GM12878 (cell line): ENCODE measurements around the gene TSHZ3. TPM values are rescaled to one million over a fixed set of nuclear protein-coding genes. Genes with fewer than 3 reads are reported as not detected.

Experiments used
- ATAC-seq: fragments of 200-7000 bp; cut with Tn5 transposase; 3 replicates; pipeline ENCODE4 v1.9.1; 2020; ENCODE audit warnings: mild to moderate bottlenecking, moderate library complexity
- BruUV-seq: library from RNA; stranded (reverse); fragments of 400-500 nt; replicated peaks from 2 replicates; lab custom pipeline; 2021; lab: Mats Ljungman, UMichigan
- CTCF ChIA-PET: fragments of 300-600 bp; sonication (Branson Sonifier 250); formaldehyde crosslinking; extraction: SDS; loops from one replicate; lab custom pipeline; 2021; ENCODE audit warnings: inconsistent platforms; lab: Yijun Ruan, JAX
- POLR2A ChIA-PET: fragments of 350-600 bp; formaldehyde crosslinking; extraction: SDS; loops from one replicate; lab custom pipeline; 2021; ENCODE audit warnings: inconsistent platforms; lab: Charles Lee
- RAD21 ChIA-PET: fragments of 300-600 bp; sonication (Branson Sonifier 250); formaldehyde crosslinking; loops from one replicate; lab custom pipeline; 2023; ENCODE audit warnings: antibody characterized with exemption; ENCODE audit not compliant: unreplicated experiment; lab: Charles Lee
- SMC1A ChIA-PET: fragments of 300-600 bp; sonication (Branson Sonifier 250); formaldehyde crosslinking; loops from one replicate; lab custom pipeline; 2023; ENCODE audit not compliant: unreplicated experiment, uncharacterized antibody; lab: Charles Lee
- DNase-seq: peaks from one replicate; pipeline ENCODE4 v3.0.0-alpha.2; 2011; ENCODE audit warnings: low read depth, low spot score
- FAIRE-seq: peaks from 3 replicates; lab custom pipeline; 2011; peaks lifted over from hg19 to GRCh38; lab: Jason Lieb, UNC
- H2AFZ ChIP-seq: 2 replicates; pipeline ENCODE4 v1.6.0; 2011; ENCODE audit warnings: low read depth, low read length, control low read depth; ENCODE audit not compliant: control insufficient read depth
- H3K27ac ChIP-seq: 2 replicates; pipeline ENCODE4 v1.5.1; 2011; ENCODE audit warnings: control low read depth; ENCODE audit not compliant: control insufficient read depth, insufficient read depth
- H3K27me3 ChIP-seq, 2 experiments: replicated peaks in 1 of 2; 2 replicates each; pipeline versions ENCODE4 v1.6.0 to v1.6.1; 2011; ENCODE audit warnings: low read length in 1 of 2; ENCODE audit not compliant: control insufficient read depth in 2 of 2, insufficient read depth in 2 of 2
- H3K36me3 ChIP-seq, 2 experiments: 2 replicates each; pipeline ENCODE4 v1.5.1; 2011; ENCODE audit warnings: low read length in 1 of 2; ENCODE audit not compliant: control insufficient read depth in 2 of 2, insufficient read depth in 2 of 2
- H3K4me1 ChIP-seq: 2 replicates; pipeline ENCODE4 v1.6.1; 2011; ENCODE audit warnings: mild to moderate bottlenecking, low read length, moderate library complexity, mixed read lengths; ENCODE audit not compliant: control insufficient read depth, insufficient read depth
- H3K4me2 ChIP-seq: 2 replicates; pipeline ENCODE4 v1.6.0; 2011; ENCODE audit warnings: control low read depth; ENCODE audit not compliant: control insufficient read depth, insufficient read depth
- H3K4me3 ChIP-seq: fragments of 200-600 bp; sonication (generic); 2 replicates; pipeline ENCODE4 v1.5.1; 2016
- H3K79me2 ChIP-seq: 2 replicates; pipeline ENCODE4 v1.6.0; 2011; ENCODE audit warnings: low read length; ENCODE audit not compliant: control insufficient read depth, insufficient read depth
- H3K9ac ChIP-seq: 2 replicates; pipeline ENCODE4 v1.8.0; 2011; ENCODE audit warnings: low read length, control low read depth, mixed read lengths; ENCODE audit not compliant: control insufficient read depth, insufficient read depth
- H3K9me3 ChIP-seq: replicated peaks from 3 replicates; pipeline ENCODE4 v1.5.1; 2011; ENCODE audit warnings: mild to moderate bottlenecking, low read length; ENCODE audit not compliant: control insufficient read depth, insufficient read depth
- H4K20me1 ChIP-seq: 2 replicates; pipeline ENCODE4 v1.6.0; 2011; ENCODE audit not compliant: control insufficient read depth, insufficient read depth
- ATF7 ChIP-seq: fragments of 450-650 bp; IDR thresholded peaks from 2 replicates; pipeline ENCODE4 v1.6.1; 2016; ENCODE audit warnings: low read depth, mild to moderate bottlenecking
- LARP7 ChIP-seq: fragments of 450-650 bp; IDR thresholded peaks from 2 replicates; pipeline ENCODE4 v1.6.1; 2017; ENCODE audit warnings: mild to moderate bottlenecking
- NRF1 ChIP-seq: conservative IDR thresholded peaks from 2 replicates; pipeline ENCODE4 v1.6.1; 2011; ENCODE audit warnings: mild to moderate bottlenecking, low read depth, low read length, improper control_type of control experiment
- POLR2A ChIP-seq: IDR thresholded peaks from 2 replicates; pipeline ENCODE4 v1.6.1; 2011; ENCODE audit warnings: low read depth, mild to moderate bottlenecking, low read length
- RUNX3 ChIP-seq: IDR thresholded peaks from 2 replicates; pipeline ENCODE4 v1.6.1; 2012; ENCODE audit warnings: low read length, inconsistent platforms
- STAT3 ChIP-seq: IDR thresholded peaks from 2 replicates; pipeline ENCODE4 v1.6.1; 2011; ENCODE audit warnings: low read depth, low read length, improper control_type of control experiment
- USF2 ChIP-seq: IDR thresholded peaks from 2 replicates; pipeline ENCODE4 v1.6.1; 2011; ENCODE audit warnings: low read depth, low read length, improper control_type of control experiment, borderline replicate concordance
- ZBTB11 ChIP-seq: fragments of 450-650 bp; formaldehyde crosslinking; IDR thresholded peaks from 2 replicates; pipeline ENCODE4 v1.5.0; 2022; ENCODE audit warnings: mild to moderate bottlenecking, missing genetic modification characterization
- ZZZ3 ChIP-seq: IDR thresholded peaks from 2 replicates; pipeline ENCODE4 v1.6.1; 2011; ENCODE audit warnings: low read depth; ENCODE audit not compliant: control insufficient read depth, insufficient read length
- WGBS: methylation state at CpG from one replicate; pipeline ENCODE4 v1.1.6; 2016; ENCODE audit warnings: low lambda C conversion rate; ENCODE audit not compliant: insufficient replicate concordance, insufficient coverage; ENCODE audit errors: missing lambda C conversion rate; 5-methylcytosine and 5-hydroxymethylcytosine counted together
- in situ Hi-C: fragments of 300-500 bp; cut with MboI; formaldehyde crosslinking; loops from 9 replicates; pipeline ENCODE4 v1.14.3; 2018; ENCODE audit warnings: mixed read lengths
- intact Hi-C: fragments of 100-400 bp; cut with micrococcal nuclease; formaldehyde crosslinking; loops from one replicate; pipeline ENCODE4 v1.14.2; 2022; ENCODE audit not compliant: unreplicated experiment
- polyA plus RNA-seq, 11 experiments: library from polyadenylated mRNA; depleted of rRNA in 4 of 11; unstranded in 6 of 11; stranded (reverse) in 5 of 11; fragments of >200 nt; fragmentation: Nextera tagmentation in 4 of 11; fragmentation: Illumina TruSeq in 1 of 11; extraction: Ambion mirVana in 4 of 11; extraction: Trizol in 1 of 11; gene quantifications; 1 replicate in 1 of 11; 2 replicates in 10 of 11; pipeline versions ENCODE4 v1.2.1 to v1.2.3, GENCODE V29; 2011 to 2016; ENCODE audit warnings: inconsistent platforms in 2 of 11, missing spikeins in 2 of 11, low read depth in 1 of 11
- total RNA-seq, 4 experiments: library from RNA; depleted of rRNA in 3 of 4; stranded (reverse); fragments of >200 nt in 3 of 4; fragmentation: Illumina TruSeq in 1 of 4; extraction: Trizol in 1 of 4; gene quantifications; 2 replicates each; pipeline versions ENCODE4 v1.2.1 to v1.2.3, GENCODE V29; 2013 to 2021
- TF ChIP-seq, protein P1 (sequence below): IDR thresholded peaks from 2 replicates; pipeline ENCODE4 v1.6.1; 2012; ENCODE audit warnings: low read depth, low read length, improper control_type of control experiment
- TF ChIP-seq, protein P2 (sequence below): fragments of 450-650 bp; IDR thresholded peaks from 2 replicates; pipeline ENCODE4 v1.6.1; 2017; ENCODE audit warnings: borderline replicate concordance

Gene TSHZ3
- total and polyA plus RNA-seq, 10 of the 15 experiments (the other 5 are each of a cell fraction or from before 2014, with no cell fraction given) = 0.23 TPM; not detected in 9

DNA sequence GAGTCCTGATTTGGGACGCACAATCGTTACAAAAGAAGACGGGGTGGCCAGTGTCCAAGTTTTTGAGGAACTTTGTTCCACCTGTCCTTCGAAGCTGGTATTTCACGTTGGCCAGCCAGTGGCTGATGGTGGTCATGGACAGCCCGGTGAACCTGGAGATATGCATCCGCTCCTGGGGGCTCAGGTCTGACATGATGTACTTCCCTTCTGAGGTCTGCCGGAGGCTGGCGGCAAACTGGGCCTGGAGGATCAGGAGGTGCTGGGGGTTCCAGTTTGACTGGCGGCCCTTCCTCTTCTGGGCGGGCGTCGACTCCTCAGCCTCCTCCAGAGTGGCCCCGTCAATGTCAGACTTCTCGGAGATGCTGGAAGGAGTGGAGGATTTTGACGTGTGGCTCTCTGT, 72.4 kb downstream of the TSHZ3 start:
- ATAC-seq = no peak
- no TSS peak for BruUV-seq
- H3K79me2 ChIP-seq = no peaks in the 10 kb centered on the region
- H3K4me2 ChIP-seq = no peak overlapping the region
- SMC1A ChIA-PET = no interaction called here
- no peaks in the 10 kb centered on the region for H3K36me3 ChIP-seq
- CTCF ChIA-PET = no interaction called here
- POLR2A ChIA-PET = no interaction called here
- RAD21 ChIA-PET = no interaction called here
- WGBS = 64% methylated on average over 16 of the region's 16 CpGs
- H3K27me3 ChIP-seq = no peaks in the 10 kb centered on the region
- DNase-seq = no peak
- H3K9me3 ChIP-seq = no peaks in the 10 kb centered on the region; the same call in 2 of the 3 replicates
- no peak overlapping the region for H2AFZ ChIP-seq
- in situ Hi-C loops (no loop called here), intact Hi-C loops (no loop called here)
- H4K20me1 ChIP-seq = no peaks in the 10 kb centered on the region
- no peak overlapping the region for H3K27ac ChIP-seq
- no peak overlapping the region for H3K4me3 ChIP-seq
- H3K4me1 ChIP-seq = no peaks in the 10 kb centered on the region
- FAIRE-seq = no peak
- no peak overlapping the region for H3K9ac ChIP-seq
- no peak for TF ChIP-seq RUNX3
- TF ChIP-seq LARP7 = no peak
- TF ChIP-seq STAT3 = no peak
- no peak for TF ChIP-seq ZZZ3
- TF ChIP-seq, protein P1, sequence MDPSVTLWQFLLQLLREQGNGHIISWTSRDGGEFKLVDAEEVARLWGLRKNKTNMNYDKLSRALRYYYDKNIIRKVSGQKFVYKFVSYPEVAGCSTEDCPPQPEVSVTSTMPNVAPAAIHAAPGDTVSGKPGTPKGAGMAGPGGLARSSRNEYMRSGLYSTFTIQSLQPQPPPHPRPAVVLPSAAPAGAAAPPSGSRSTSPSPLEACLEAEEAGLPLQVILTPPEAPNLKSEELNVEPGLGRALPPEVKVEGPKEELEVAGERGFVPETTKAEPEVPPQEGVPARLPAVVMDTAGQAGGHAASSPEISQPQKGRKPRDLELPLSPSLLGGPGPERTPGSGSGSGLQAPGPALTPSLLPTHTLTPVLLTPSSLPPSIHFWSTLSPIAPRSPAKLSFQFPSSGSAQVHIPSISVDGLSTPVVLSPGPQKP = no peak

GRCh38 chr19:31275068-31275334, 74.2 kb downstream of the TSHZ3 start:
- no peaks in the 10 kb centered on the region; the same call in 2 of the 3 replicates for H3K9me3 ChIP-seq
- no peak overlapping the region for H3K4me3 ChIP-seq
- in situ Hi-C loops = no loop called here
- ATAC-seq (no peak), DNase-seq (no peak), FAIRE-seq (no peak)
- ChIA-PET SMC1A (interaction anchor here (0.6 kb wide), 1 partner anchor 455 kb away, joined by 3 read pairs; no protein-coding TSS in a partner anchor), POLR2A (no interaction called here), CTCF (no interaction called here), RAD21 (no interaction called here)
- H2AFZ ChIP-seq = no peak overlapping the region
- no peaks in the 10 kb centered on the region for H3K79me2 ChIP-seq
- H4K20me1 ChIP-seq = no peaks in the 10 kb centered on the region
- H3K4me2 ChIP-seq = no peak overlapping the region
- H3K27ac ChIP-seq = no peak overlapping the region
- no peaks in the 10 kb centered on the region for H3K36me3 ChIP-seq
- H3K27me3 ChIP-seq = no peaks in the 10 kb centered on the region
- no peak overlapping the region for H3K9ac ChIP-seq
- no peaks in the 10 kb centered on the region for H3K4me1 ChIP-seq
- BruUV-seq = no TSS peak
- 0% methylated on average over 2 of the region's 2 CpGs for WGBS
- intact Hi-C loops = no loop called here
- TF ChIP-seq, protein P2, sequence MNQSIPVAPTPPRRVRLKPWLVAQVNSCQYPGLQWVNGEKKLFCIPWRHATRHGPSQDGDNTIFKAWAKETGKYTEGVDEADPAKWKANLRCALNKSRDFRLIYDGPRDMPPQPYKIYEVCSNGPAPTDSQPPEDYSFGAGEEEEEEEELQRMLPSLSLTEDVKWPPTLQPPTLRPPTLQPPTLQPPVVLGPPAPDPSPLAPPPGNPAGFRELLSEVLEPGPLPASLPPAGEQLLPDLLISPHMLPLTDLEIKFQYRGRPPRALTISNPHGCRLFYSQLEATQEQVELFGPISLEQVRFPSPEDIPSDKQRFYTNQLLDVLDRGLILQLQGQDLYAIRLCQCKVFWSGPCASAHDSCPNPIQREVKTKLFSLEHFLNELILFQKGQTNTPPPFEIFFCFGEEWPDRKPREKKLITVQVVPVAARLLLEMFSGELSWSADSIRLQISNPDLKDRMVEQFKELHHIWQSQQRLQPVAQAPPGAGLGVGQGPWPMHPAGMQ = no peak
- no peak for TF ChIP-seq POLR2A
- no peak for TF ChIP-seq USF2
- no peak for TF ChIP-seq ATF7
- no peak for TF ChIP-seq ZBTB11 (CRISPR knock-in tag)
- TF ChIP-seq NRF1 = no peak
